ENCODE results near the gene TWF2.

TWF2 gene

DNA sequence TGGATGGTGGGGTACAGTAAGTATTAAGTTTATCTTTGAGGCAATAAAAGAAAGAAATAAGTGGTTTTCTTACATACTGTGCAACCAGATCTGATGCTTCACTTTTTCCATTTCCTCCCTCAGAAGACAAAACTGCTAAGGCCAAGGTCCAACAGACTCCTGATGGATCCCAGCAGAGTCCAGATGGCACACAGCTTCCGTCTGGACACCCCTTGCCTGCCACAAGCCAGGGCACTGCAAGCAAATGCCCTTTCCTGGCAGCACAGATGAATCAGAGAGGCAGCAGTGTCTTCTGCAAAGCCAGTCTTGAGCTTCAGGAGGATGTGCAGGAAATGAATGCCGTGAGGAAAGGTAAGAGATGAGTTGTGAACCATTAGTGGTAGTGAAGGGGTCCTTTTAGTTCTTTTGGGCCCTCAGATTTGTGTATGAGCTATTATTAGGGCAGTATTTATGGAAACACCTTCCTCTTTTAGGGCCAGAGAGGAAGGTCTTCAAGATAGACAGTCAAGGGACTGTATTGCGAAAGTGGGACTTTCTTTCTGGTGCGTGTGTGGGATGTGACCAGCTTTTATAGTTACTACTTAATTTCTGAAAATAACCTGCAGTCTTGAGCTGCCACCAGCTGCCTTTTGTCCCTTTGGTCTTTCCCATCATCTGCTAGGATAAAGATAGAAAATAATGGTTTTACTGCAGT, 36.4 kb downstream of the TWF2 start:
- no peak for DNase-seq (ENCODE audit: low spot score)

GRCh38 chr3:52200981-52201679, 37.8 kb downstream of the TWF2 start:
- no peak for DNase-seq (ENCODE audit: low spot score)

GRCh38 chr3:52198643-52199608, 40.0 kb downstream of the TWF2 start:
- DNase-seq (ENCODE audit: low spot score) = no peak

DNA sequence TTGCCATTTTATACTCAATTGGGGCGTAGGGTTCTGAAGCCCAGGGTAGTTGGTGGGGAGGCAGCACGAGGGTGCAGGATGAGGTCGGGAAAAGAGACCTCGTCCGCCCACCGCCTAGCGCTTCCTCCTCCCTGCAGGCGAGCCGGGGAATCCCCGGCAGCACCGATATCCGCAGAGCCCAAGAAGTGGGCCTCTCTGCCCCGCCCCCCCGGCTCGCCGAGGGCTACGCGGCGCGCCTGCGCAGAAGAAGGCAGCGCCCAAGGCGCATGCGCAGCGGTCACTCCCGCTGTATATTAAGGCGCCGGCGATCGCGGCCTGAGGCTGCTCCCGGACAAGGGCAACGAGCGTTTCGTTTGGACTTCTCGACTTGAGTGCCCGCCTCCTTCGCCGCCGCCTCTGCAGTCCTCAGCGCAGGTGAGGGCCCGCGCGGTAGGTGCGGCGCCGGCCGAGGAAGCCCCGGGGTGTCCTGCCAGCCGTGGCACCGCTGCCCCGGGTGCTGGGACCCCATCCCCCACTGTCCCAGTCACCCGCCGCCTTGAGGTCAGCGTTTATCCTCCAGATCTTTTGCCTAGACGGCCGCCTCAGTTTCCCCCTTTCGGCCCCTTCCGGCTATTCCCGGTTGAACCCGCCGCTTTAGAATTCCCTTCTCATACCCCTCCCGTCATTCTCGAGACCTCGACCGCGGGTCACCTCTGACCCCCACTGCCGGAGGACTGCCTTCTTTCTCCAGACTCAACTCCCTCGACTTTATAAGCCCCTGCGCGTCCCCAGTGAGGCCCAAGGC, 40.9 kb downstream of the TWF2 start, which contains the start of gene ALAS1:
Gene ALAS1, plus strand, starts transcription at position 319 of the 784 bp plus-strand sequence. CDS start 1,082 bp downstream, outside the sequence.
- peak; percentile 98 for DNase-seq (ENCODE audit: low spot score)

DNA sequence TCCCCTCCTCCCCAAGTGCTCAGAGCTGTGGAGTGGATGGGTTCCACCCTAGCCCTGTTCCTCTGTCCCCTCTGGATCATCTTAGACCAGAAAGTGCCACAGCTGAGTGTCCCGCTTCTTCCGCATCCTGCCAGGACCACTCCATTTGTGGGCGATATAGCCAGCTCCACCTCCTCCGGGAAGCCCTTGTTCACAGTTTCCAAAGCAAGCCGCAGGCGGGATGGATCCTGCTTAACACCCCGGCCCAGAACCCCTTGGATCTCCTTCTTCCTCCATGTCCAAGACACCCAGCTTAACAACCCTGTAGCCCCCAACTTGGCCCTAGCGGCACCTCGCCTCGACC, 41.5 kb downstream of the TWF2 start:
- DNase-seq (ENCODE audit: low spot score) = no peak

- DNase-seq (ENCODE audit: low spot score) = no peak
Observed at GRCh38 chr3:52196977-52197376, 42.0 kb downstream of the TWF2 start.

DNA sequence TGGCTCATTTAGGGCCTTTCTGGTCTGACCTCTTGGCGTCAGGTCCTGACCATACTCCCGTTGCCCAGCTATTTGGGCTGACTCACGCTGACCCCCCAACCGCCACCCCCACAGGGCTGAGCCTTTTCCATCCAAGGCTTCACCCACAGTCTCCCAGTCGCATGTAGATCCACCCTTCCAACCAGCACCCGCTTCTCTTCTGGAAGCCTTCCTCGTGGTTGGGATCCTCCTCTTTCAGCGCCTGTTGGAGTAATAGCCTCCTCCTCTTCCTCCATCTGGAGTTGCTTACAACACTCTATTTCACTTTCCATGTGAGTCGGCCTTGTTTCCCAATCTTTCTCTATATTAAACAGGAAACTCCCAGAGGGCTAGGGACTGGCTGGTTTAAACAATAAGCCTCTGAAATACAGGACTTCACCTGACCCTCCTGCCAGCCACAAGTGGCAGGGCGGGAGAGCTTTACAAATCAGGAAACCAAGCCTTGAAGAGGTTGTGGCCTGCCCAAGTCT, 43.1 kb downstream of the TWF2 start:
- peak; percentile 71 for DNase-seq (ENCODE audit: low spot score)

- no peak for DNase-seq (ENCODE audit: low spot score)
Observed at GRCh38 chr3:52195291-52195597, 43.7 kb downstream of the TWF2 start.

- DNase-seq (ENCODE audit: low spot score) = no peak
Observed at GRCh38 chr3:52194485-52195290, 44.3 kb downstream of the TWF2 start.

GRCh38 chr3:52193065-52193464, 45.9 kb downstream of the TWF2 start:
- peak; percentile 83 for DNase-seq (ENCODE audit: low spot score)

DNA sequence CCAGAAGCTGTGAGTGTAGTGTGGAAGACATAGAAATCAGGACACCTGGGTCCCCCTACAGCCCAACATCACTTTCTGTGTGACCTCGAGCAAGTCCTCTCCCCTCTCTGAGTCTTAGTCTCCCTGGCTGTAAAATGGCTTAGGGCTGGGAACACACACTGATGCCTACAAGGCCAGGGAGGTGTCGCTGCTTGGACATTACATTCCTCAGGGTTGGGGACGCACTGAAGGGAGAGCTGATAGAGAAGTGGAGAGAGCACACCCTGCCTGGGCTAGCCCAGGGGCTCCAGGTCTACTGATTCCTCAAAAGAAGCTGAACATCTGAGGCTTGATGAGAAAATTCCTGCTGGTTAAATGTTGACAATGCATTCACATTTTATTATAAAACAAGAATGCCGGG, 47.3 kb downstream of the TWF2 start:
- DNase-seq (ENCODE audit: low spot score) = no peak

DNA sequence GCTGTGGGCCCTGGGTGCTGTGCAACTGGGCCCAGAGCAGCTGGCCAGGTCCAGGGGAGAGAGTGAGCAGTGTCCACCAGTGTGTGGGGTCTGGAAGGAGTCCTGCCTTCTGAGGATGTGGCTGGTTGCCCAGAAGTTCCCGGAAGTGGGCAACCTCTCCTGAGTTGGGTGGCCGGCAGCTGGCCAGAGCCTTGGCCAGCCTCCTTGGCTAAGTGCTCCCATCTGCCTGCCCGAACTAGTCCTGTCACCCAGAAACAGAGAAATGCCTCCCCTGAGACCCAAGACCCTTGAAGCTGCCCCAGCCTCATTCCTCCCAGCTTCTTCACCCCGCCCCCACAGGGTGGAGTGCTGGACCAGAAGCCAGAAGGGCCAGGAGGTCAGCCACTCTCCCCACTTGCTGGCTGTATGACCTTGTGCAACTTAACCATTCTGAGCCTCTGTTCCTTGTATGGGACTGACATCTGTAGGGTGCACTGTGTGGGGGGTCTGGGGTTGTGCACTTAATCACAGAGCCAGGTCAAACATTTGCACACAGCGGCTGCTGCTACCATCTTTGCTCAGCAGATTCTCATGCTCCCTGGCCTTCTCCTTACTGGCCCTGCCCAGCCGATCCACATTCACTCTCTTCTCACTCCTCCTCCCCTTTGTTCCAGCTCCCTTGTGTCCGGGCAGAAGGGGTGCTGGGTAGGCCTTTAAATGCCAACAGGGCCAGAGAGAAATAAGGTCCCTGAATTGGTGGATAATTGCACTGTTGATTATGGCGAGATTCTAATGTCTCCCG, 48.5 kb downstream of the TWF2 start:
- DNase-seq (ENCODE audit: low spot score) = peak; percentile 71

DNA sequence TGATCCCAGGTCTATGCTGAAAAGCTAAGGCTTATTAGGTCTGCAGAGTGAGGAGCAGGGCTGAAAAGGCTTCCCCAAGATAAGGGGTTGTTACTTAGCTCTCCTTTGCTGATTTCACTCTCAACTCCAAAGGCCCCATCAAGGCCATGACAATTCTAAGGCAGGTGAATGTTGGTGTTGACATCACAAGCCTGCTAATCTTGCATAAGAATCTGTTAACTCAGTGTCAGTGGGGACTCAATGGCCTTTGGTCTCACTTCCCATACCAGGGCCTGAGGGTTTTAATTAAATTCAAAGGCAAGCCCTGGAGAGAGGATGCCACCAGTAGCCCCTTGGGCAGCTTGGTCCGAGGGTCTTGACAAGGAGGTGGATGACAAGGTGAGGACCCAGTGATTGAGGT, 50.4 kb downstream of the TWF2 start:
- DNase-seq (ENCODE audit: low spot score) = no peak

- no peak for DNase-seq (ENCODE audit: low spot score)
Observed at GRCh38 chr3:52186729-52187128, 52.2 kb downstream of the TWF2 start.

- no peak for DNase-seq (ENCODE audit: low spot score)
Observed at GRCh38 chr3:52185837-52186236, 53.1 kb downstream of the TWF2 start.

DNA sequence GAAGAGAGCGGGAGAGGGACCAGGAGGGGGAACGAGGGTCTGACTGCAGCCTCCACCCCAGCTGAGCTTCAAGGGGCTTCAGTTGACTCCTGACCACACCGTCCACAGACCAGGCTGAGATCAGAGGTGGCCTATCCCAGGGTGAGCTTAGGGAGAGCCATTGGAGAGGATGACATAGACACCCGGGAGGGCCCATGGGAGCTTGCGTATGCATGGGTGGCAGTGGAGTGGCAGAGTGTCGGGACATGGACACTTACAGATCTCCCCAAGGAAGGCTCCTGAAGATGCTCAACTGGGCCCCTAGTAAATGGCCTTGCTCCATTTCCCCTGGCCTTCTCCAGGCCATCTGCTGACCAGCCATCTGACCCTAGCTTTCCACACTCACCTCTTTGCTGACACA, 53.6 kb downstream of the TWF2 start:
- no peak for DNase-seq (ENCODE audit: low spot score)

DNA sequence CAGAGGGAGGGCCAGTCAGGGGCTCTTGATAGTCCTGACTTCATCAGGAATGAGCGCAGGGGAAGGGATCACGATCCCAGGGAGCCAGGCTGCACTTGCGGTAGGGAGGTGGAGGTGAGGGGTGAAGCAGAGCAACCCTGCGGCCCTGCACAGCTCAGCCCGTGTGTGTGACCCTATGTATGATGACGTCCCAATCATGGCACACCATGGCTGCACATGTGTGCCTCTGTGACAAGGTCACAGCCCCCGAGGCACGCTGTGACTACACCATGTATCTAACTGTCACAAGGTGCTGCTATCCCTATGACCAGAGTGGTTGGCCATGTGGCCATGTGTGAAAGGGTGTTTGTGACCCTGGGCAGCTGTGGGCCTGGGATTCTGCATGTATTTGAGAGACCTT, 54.3 kb downstream of the TWF2 start:
- no peak for DNase-seq (ENCODE audit: low spot score)

DNA sequence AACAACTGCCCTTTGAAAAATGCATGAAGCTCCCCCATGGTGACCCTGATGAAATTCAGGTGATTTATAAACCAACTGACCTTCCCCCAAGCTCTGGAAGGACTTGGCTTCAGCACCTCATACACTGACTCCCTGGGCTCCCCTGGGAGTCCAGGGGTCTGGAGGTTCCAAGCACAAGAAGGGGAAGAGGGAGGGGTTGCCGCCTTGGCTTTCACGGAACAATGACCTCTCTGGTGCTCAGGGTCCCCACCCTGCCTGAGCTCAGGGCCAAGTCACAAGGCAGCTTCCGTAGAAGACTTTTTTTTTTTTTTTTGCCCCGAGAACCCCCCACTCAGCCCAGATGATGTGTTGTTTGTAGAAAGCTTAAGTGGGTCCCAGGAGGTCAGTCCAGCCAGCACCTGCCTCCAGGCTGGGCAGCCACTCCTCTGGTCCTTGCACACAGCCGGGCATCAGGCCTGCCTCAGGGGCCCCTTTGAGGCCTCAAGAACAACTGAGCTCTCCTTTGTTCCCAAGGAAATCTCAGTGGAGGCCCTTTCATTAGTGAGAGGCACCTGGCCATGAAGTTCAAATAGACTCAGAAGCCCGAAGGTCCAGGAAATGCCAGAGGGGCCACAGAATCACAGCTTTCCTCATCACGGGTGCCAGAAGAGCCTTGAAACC, 55.0 kb downstream of the TWF2 start:
- DNase-seq (ENCODE audit: low spot score) = no peak

GRCh38 chr3:52182691-52183090, 56.3 kb downstream of the TWF2 start:
- DNase-seq (ENCODE audit: low spot score) = no peak

- DNase-seq (ENCODE audit: low spot score) = no peak
Observed at GRCh38 chr3:52182196-52182595, 56.8 kb downstream of the TWF2 start.

Measured in AG08395 (cell line).